Stomach (tissue), 9 donors: ENCODE data around the gene CLRN3. TPM values are rescaled to one million over a fixed set of nuclear protein-coding genes. Genes with fewer than 3 reads are reported as not detected.
A peak's percentile ranks its signal among the peaks of the same experiment; 100 is the strongest.

ENCODE experiments used
- DNase-seq, 2 donors: peaks; one replicate each; pipeline versions ENCODE4 v3.0.0 to v3.0.0-alpha.2; 2013 to 2019
- H3K27ac ChIP-seq, 5 donors: fragments of 200-600 bp in 4 of 5; sonication (generic) in 4 of 5; one replicate each; pipeline ENCODE4 v1.5.1; 2013 to 2019; ENCODE audit warnings: mild to moderate bottlenecking in 1 of 5, moderate library complexity in 1 of 5
- H3K27me3 ChIP-seq, 3 donors: fragments of 200-600 bp; sonication (generic); one replicate each; pipeline ENCODE4 v1.5.1; 2017 to 2019; ENCODE audit warnings: mixed run types in 1 of 3
- H3K36me3 ChIP-seq, 4 donors: fragments of 200-600 bp; sonication (generic); 1 replicate in 3 of 4; 2 replicates in 1 of 4; pipeline ENCODE4 v1.5.1; 2016 to 2019
- H3K4me1 ChIP-seq, 4 donors: fragments of 200-600 bp; sonication (generic); one replicate each; pipeline ENCODE4 v1.5.1; 2016 to 2019
- H3K4me3 ChIP-seq, 4 donors: fragments of 200-600 bp; sonication (generic) in 3 of 4; one replicate each; pipeline ENCODE4 v1.5.1; 2016 to 2019; ENCODE audit warnings: mild to moderate bottlenecking in 1 of 4
- H3K9me3 ChIP-seq, 4 donors: fragments of 200-600 bp; sonication (generic); one replicate each; pipeline ENCODE4 v1.5.1; 2016 to 2019
- CTCF ChIP-seq, 7 experiments: fragments of 450-650 bp in 4 of 7; fragments of 200-600 bp in 3 of 7; sonication (generic) in 3 of 7; IDR thresholded peaks; one replicate each; pipeline ENCODE4 v1.5.1; 2016 to 2019; ENCODE audit warnings: antibody characterized with exemption in 7 of 7, control low read depth in 2 of 7, mild to moderate bottlenecking in 1 of 7
- EP300 ChIP-seq: sonication (generic); formaldehyde crosslinking; IDR thresholded peaks from one replicate; pipeline ENCODE4 v1.6.1; 2017; ENCODE audit warnings: antibody characterized with exemption
- POLR2A ChIP-seq, 4 donors: fragments of 450-650 bp; IDR thresholded peaks; one replicate each; pipeline ENCODE4 v1.6.1; 2016; ENCODE audit warnings: antibody characterized with exemption in 4 of 4, control low read depth in 2 of 4, mild to moderate bottlenecking in 1 of 4, moderate library complexity in 1 of 4
- POLR2AphosphoS5 ChIP-seq, 3 donors: sonication (generic); formaldehyde crosslinking; IDR thresholded peaks; one replicate each; pipeline ENCODE4 v1.6.1; 2016; ENCODE audit warnings: antibody characterized with exemption in 3 of 3
- WGBS, 5 donors: extraction: QIAGEN DNeasy Blood & Tissue Kit in 3 of 5; methylation state at CpG; one replicate each; pipeline versions ENCODE4 v1.1.5 to v1.1.7; 2013 to 2018; 5-methylcytosine and 5-hydroxymethylcytosine counted together
- intact Hi-C: fragments of 100-400 bp; cut with DNase I; formaldehyde crosslinking; loops from one replicate; pipeline ENCODE4 v1.15.1; 2023; ENCODE audit warnings: low total_unique reads
- polyA plus RNA-seq, 3 donors: library from polyadenylated mRNA; stranded (reverse); fragments of 200-250 nt; gene quantifications; one replicate each; pipeline ENCODE4 v1.2.3, GENCODE V29; 2013
- total RNA-seq, 5 donors: library from RNA; depleted of rRNA; stranded (reverse); fragments of >200 nt; gene quantifications; one replicate each; pipeline versions ENCODE4 v1.1.0 to v1.2.3, GENCODE V29; 2014 to 2016
- donor health status: healthy with polysubstance abuse.
- donor health status: Bipolar disorder and iron deficiency.
- donor health status: healthy.

Gene CLRN3
- total and polyA plus RNA-seq, 8 donors: 0.25 to 15.4 (median 1.7) TPM; not detected in 5

- Histone ChIP-seq H3K36me3 (no peaks in the 10 kb centered on the region), H3K4me3 (no peak overlapping the region), H3K27ac (peak overlapping the region in 2 of 5 donors; percentile 28 to 61), H3K4me1 (peaks cover 15 to 36% (median 28%) of the 10 kb centered on the region in 4 donors), H3K27me3 (peaks cover 0 to 19% (median 0%) of the 10 kb centered on the region in 3 donors), H3K9me3 (no peaks in the 10 kb centered on the region)
- WGBS, 5 donors: 72 to 84% (median 74%) methylated on average over 4 of the region's 4 CpGs
- TF ChIP-seq CTCF (IDR thresholded peaks at IDR 0.05) (no peak), EP300 (no peak)
- no peak for DNase-seq
- intact Hi-C loops: no loop called here
These were observed 19.1 kb upstream of the CLRN3 start for GRCh38 chr10:127911867-127912257.

- Histone ChIP-seq H3K9me3 (no peaks in the 10 kb centered on the region), H3K27ac (peak overlapping the region in 1 of 5 donors; percentile 61), H3K4me3 (no peak overlapping the region), H3K36me3 (no peaks in the 10 kb centered on the region), H3K27me3 (peaks cover 0 to 19% (median 0%) of the 10 kb centered on the region in 3 donors), H3K4me1 (peaks cover 15 to 41% (median 32%) of the 10 kb centered on the region in 4 donors)
- 31 to 62% (median 44%) methylated on average over 10 of the region's 10 CpGs for WGBS, 5 donors
- no peak for DNase-seq
- intact Hi-C loops: no loop called here
- no peak for TF ChIP-seq POLR2A (IDR thresholded peaks at IDR 0.05)
- no peak for TF ChIP-seq CTCF (IDR thresholded peaks at IDR 0.05)
- TF ChIP-seq POLR2AphosphoS5 (IDR thresholded peaks at IDR 0.05): no peak
- TF ChIP-seq EP300: no peak
These were observed 18.6 kb upstream of the CLRN3 start for GRCh38 chr10:127911218-127911866.

DNA sequence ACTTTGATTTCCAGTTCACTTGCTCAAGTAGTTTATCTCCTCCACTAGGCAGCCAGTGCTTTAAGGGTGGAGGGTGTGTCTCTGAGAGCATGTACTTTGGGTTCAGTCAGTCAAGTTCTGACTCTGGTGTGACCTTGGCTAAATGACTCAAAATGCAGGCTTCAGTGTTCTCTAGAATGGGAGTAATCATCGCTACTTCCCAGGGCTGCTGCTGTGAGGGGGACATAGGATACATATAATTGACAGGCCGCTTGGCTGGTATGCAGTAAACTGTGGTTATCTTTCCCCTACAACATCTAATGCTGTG lies 17.7 kb upstream of the CLRN3 start:
- WGBS, 5 donors: 56 to 95% (median 84%) methylated on average over 2 of the region's 2 CpGs
- TF ChIP-seq EP300: no peak
- no peak for TF ChIP-seq POLR2AphosphoS5 (IDR thresholded peaks at IDR 0.05)
- no peak for TF ChIP-seq CTCF (IDR thresholded peaks at IDR 0.05)
- TF ChIP-seq POLR2A (IDR thresholded peaks at IDR 0.05): no peak
- no peaks in the 10 kb centered on the region for H3K36me3 ChIP-seq
- DNase-seq: no peak
- H3K9me3 ChIP-seq: no peaks in the 10 kb centered on the region
- no peak overlapping the region for H3K4me3 ChIP-seq
- peak overlapping the region in 1 of 5 donors; percentile 35 for H3K27ac ChIP-seq
- H3K27me3 ChIP-seq: peaks cover 0 to 19% (median 0%) of the 10 kb centered on the region in 3 donors
- intact Hi-C loops: no loop called here
- H3K4me1 ChIP-seq: peaks cover 15 to 47% (median 33%) of the 10 kb centered on the region in 4 donors

GRCh38 chr10:127909716-127910463 lies 17.1 kb upstream of the CLRN3 start:
- peaks cover 0 to 19% (median 0%) of the 10 kb centered on the region in 3 donors for H3K27me3 ChIP-seq
- H3K4me1 ChIP-seq: peaks cover 15 to 47% (median 33%) of the 10 kb centered on the region in 4 donors
- H3K9me3 ChIP-seq: no peaks in the 10 kb centered on the region
- no peaks in the 10 kb centered on the region for H3K36me3 ChIP-seq
- TF ChIP-seq POLR2AphosphoS5 (IDR thresholded peaks at IDR 0.05) (no peak), EP300 (no peak), CTCF (IDR thresholded peaks at IDR 0.05) (no peak), POLR2A (IDR thresholded peaks at IDR 0.05) (no peak)
- DNase-seq: no peak
- H3K4me3 ChIP-seq: no peak overlapping the region
- intact Hi-C loops: loop anchor here (5.0 kb wide), 1 partner anchor 97 kb away; no protein-coding TSS in a partner anchor
- 80 to 89% (median 85%) methylated on average over 7 of the region's 7 CpGs for WGBS, 5 donors
- H3K27ac ChIP-seq: peak overlapping the region in 2 of 5 donors; percentile 35 to 89
